PFSK-1 (cell line): Measurements from ENCODE around the gene CDC42BPG.

Experiments
- FOXP2 ChIP-seq: optimal IDR thresholded peaks from 2 replicates; pipeline ENCODE3; 2011; ENCODE audit warnings: borderline replicate concordance, control low read depth, inconsistent platforms; ENCODE audit not compliant: insufficient read depth; ENCODE audit errors: extremely low read length, extremely low read depth
- POLR2AphosphoS5 ChIP-seq: IDR thresholded peaks from 2 replicates; pipeline ENCODE4 v1.6.1; 2012; ENCODE audit warnings: low read depth, mild to moderate bottlenecking, control low read depth, low read length, moderate library complexity
- REST ChIP-seq, 2 experiments: IDR thresholded peaks; 2 replicates each; pipeline versions ENCODE4 v1.6.1 to v1.8.0; 2011 to 2012; ENCODE audit warnings: low read depth in 2 of 2, low read length in 2 of 2, control low read depth in 1 of 2, inconsistent platforms in 1 of 2, mild to moderate bottlenecking in 1 of 2, moderate library complexity in 1 of 2; ENCODE audit not compliant: insufficient read depth in 1 of 2
- SIN3A ChIP-seq: IDR thresholded peaks from 2 replicates; pipeline ENCODE4 v1.6.1; 2012; ENCODE audit warnings: mild to moderate bottlenecking, low read length, moderate library complexity, borderline replicate concordance; ENCODE audit not compliant: insufficient read depth
- TAF1 ChIP-seq: IDR thresholded peaks from 2 replicates; pipeline ENCODE4 v1.6.1; 2012; ENCODE audit warnings: low read length, control low read depth, borderline replicate concordance; ENCODE audit not compliant: insufficient read depth

CDC42BPG gene

GRCh38 chr11:64871492-64871891 is 27.0 kb upstream of the CDC42BPG start:
- TF ChIP-seq SIN3A: no peak
- TF ChIP-seq POLR2AphosphoS5: no peak

- no peak for TF ChIP-seq SIN3A
- TF ChIP-seq REST (IDR thresholded peaks at IDR 0.05; ENCODE audit: insufficient read depth in 1 of 2, low read depth in 2 of 2, low read length in 2 of 2): no peak
- no peak for TF ChIP-seq POLR2AphosphoS5
- no peak for TF ChIP-seq FOXP2
Measured at GRCh38 chr11:64870893-64871466, 26.5 kb upstream of the CDC42BPG start.

GRCh38 chr11:64870176-64870892 is 25.9 kb upstream of the CDC42BPG start:
- TF ChIP-seq POLR2AphosphoS5 (no peak), TAF1 (no peak)

- no peak for TF ChIP-seq REST (IDR thresholded peaks at IDR 0.05; ENCODE audit: insufficient read depth in 1 of 2, low read depth in 2 of 2, low read length in 2 of 2)
- TF ChIP-seq TAF1: no peak
- no peak for TF ChIP-seq SIN3A
- TF ChIP-seq FOXP2: no peak
- TF ChIP-seq POLR2AphosphoS5: no peak
Measured at GRCh38 chr11:64869571-64870175, 25.2 kb upstream of the CDC42BPG start.

- TF ChIP-seq POLR2AphosphoS5: no peak
- no peak for TF ChIP-seq SIN3A
- TF ChIP-seq FOXP2: no peak
- TF ChIP-seq REST (IDR thresholded peaks at IDR 0.05; ENCODE audit: insufficient read depth in 1 of 2, low read depth in 2 of 2, low read length in 2 of 2): no peak
- no peak for TF ChIP-seq TAF1
Measured at GRCh38 chr11:64868904-64869570, 24.6 kb upstream of the CDC42BPG start.
